OCI-LY3 (cell line): ENCODE results near the gene RAB36.

Experiments used
- EZH2phosphoT487 ChIP-seq: fragments of 200-600 bp; shearing (Covaris generic); IDR thresholded peaks from 2 replicates; pipeline ENCODE4 v1.6.1; 2018; ENCODE audit warnings: antibody characterized with exemption, mixed run types, low read depth
- TF ChIP-seq, protein P1 (sequence below): fragments of 200-600, 300-600 bp; sonication (generic); IDR thresholded peaks from 2 replicates; pipeline ENCODE4 v1.5.1; 2014; ENCODE audit warnings: antibody characterized with exemption, low read length, low read depth

DNA sequence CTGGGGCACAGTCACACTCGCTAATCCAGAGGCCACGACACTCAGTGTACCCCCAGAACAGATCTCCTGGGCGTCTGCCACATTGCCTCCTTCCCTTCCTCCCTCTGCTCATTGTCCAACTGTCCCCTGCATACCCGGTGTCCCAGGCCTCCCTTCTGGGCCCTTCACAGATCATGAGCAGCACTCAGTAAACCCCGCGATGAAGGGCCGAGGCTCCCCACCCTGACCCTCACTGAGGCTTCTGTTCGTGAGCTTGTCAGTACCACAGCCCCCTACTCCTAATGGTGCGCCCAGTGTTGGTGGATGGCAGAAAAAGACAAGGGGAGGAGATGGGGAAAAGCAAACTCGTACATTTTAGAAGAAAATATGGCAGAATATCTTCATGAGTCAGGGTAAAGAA lies 16.1 kb upstream of the RAB36 start:
- TF ChIP-seq, protein P1, sequence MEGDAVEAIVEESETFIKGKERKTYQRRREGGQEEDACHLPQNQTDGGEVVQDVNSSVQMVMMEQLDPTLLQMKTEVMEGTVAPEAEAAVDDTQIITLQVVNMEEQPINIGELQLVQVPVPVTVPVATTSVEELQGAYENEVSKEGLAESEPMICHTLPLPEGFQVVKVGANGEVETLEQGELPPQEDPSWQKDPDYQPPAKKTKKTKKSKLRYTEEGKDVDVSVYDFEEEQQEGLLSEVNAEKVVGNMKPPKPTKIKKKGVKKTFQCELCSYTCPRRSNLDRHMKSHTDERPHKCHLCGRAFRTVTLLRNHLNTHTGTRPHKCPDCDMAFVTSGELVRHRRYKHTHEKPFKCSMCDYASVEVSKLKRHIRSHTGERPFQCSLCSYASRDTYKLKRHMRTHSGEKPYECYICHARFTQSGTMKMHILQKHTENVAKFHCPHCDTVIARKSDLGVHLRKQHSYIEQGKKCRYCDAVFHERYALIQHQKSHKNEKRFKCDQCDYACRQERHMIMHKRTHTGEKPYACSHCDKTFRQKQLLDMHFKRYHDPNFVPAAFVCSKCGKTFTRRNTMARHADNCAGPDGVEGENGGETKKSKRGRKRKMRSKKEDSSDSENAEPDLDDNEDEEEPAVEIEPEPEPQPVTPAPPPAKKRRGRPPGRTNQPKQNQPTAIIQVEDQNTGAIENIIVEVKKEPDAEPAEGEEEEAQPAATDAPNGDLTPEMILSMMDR = no peak
- no peak for TF ChIP-seq EZH2phosphoT487
